GM21619 (cell line): Measurements from ENCODE around the gene NFKBIZ.
A peak's percentile ranks its signal among the peaks of the same experiment; 100 is the strongest.

ENCODE experiments used
- ATAC-seq: cut with Tn5 transposase; IDR thresholded peaks from one replicate; pipeline ENCODE4 v1.9.1; 2021; ENCODE audit not compliant: unreplicated experiment

NFKBIZ gene

DNA sequence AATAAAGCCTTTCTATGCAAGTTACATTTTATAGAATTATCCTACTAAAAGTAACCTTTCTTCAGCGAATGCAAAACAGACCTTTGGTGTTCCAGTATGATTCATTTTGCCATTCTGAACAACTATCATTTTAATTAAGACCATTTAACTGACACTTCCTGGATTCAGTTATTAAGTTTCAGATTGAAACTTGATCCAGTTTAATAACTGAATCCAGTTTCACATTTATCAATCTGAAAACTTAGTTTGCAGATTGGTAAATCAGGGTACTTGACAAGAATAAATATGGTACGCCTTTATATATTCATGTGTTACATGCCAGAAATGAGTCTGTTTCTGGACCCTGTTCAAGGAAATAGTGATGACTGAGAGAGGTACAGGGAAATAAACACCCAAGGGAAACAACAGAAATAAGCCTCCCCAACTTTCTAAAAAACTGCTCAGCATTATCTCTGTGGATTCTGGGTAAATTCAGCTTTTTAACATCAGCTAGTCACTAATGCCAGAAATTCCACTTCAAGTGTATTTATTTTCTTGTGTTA lies 23.3 kb upstream of the NFKBIZ start:
- ATAC-seq = no peak

DNA sequence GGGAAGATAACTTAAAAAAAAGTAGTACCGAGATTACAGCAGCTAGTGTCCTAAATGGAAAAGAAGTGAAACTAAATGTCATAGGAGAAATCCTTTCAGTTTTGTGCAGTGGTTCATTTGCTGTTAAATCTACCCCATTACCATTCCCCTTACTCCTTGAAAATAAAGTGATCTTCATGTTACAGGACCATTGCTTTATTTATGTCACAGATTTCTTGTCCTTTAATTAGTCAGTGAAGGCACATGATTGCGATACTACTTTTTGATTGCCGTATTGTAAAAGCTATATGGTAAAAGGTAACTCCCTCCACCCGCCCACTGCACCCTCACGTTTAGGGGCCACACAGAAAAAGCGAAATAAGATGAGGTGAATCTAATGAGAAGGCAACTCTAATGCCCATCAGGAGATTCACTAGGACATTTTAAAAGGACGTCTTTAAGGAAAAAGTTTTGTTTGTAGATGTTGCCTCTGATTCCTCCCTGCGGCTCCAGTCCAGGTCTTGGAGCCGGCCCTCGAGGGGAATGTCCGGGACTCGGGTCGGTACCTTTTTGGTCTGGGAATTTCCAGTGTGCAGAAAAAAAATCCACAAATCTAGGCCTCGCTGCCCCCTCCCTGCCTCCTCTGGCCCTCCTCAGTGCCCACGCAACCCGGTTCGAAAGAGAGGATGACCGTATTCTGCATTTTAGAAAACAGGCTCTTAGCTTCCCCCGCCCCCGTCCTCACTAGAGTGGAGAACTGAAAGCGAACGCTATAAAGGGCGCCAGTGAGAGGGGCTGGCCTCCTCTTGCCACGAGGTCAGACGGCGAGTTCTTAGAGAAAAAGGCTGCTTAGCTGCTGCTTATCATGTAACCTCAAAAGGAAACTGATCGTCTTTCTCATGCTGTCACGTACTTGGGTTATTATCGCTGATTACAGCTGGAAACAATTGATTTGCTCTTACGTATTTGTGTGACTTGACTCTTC lies 21.8 kb upstream of the NFKBIZ start:
- peak; percentile 84 for ATAC-seq

DNA sequence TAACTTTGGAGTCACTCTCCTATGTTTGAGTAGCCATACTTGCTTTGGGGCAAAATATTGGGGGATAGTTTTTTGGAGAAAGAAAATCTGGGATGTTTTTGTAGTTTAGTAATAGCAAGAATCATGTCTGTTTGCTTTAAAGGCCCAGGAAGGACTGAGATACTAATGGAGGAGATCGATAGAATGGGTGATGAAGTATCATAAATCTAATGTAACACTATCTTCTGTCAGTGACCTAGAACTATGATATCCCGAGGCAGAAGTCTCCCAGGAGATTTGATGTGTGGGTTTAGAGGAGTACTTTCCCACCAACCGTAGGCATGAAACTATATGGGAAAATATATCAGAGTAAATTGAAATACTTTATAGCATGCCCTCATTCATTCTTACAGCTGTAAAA lies 21.0 kb upstream of the NFKBIZ start:
- ATAC-seq = no peak

DNA sequence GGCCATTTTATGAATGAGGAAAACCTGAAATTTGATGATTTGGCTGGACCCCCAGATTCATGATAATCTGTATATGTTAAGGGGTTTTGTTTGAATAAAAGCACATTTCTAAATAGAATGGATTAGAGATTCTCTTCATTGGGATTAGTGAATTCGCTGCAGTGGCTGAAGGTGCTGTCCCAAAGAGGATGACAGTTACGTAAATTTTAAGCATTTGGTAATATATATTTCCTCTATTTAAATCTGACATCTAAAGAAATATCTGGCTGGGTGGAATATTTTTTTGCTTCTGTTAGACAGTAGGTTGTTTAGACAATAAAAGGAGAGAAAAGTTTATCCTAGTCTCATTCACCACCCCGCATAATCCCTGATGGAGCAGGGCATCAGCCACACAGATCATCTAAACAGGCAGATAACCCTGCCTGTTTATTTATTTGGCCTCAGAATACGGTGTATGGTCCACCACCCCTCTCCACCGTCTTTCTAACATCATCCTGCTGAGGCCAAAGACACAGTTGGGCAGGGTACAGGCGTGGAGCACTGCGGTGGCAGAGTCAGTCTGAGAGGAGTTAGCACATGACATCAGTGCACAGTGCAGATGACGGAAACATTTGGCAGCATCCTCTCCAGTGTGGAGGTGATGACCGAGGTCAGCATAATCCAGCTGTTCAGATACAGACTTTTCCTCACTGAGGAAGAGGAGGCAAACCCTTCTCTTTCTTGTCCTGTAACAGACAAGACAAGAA lies 20.4 kb upstream of the NFKBIZ start:
- peak; percentile 47 for ATAC-seq

DNA sequence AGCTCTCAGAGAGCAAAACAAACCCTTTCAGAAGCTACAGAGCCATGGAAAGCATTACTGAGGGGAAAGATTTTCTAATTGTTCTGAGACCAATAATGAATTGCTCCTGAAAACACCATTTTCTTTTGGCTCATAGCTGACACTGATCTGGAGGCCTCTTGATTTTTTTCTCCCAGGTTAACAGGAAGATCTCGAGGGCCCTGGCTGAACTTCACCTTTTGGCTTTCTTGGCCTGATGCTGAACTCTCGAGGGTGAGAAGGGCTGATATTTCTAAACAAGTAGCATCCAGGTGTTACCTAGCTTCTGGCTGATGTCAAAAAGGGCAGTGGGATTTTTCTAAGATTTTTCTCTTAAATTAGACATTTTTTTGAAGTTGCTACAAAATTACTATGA lies 19.9 kb upstream of the NFKBIZ start:
- ATAC-seq = no peak

DNA sequence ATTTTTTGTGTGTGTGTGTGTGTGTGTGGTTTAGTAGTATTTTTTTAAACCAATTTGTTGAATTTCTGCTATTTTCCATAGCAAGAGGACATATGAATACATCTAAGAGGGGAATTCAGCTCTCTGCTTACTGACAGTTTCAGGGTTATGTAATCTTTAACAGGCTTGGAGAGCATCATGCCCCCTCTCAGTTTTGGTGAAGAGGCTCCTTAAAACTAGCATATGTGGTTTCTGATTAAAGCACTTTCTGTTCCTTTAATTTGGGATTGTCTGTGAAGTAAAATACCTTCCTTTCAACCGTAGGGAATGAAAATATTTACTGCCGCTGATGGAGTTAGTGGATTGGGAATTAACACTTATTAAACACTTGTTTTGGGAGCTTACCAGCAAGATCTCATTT lies 19.4 kb upstream of the NFKBIZ start:
- ATAC-seq = peak; percentile 26

DNA sequence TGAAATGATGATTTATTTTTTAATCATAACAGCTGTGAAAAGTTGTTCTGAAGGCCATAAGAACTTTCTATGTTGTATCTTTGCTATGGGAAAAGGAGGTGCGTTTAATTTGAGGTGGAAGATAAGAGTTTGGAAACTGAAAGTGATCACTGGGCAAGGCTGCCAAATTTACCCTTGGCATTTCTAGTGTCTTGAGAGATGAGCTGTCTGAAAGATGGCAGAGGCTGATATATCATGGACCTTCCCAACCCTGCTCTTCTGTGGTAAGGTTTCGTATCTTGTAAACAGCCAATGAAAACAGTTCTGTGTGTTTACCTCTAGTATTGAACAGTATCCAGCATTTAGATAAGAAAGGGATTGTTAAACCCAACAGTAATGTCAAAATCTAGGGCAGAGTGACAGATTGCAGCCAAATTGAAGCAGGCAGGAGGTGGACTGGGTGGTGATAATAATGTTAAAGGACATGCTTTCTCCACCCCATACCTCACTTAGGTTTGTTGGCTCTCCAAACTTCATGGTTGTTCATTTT lies 15.8 kb upstream of the NFKBIZ start:
- no peak for ATAC-seq

DNA sequence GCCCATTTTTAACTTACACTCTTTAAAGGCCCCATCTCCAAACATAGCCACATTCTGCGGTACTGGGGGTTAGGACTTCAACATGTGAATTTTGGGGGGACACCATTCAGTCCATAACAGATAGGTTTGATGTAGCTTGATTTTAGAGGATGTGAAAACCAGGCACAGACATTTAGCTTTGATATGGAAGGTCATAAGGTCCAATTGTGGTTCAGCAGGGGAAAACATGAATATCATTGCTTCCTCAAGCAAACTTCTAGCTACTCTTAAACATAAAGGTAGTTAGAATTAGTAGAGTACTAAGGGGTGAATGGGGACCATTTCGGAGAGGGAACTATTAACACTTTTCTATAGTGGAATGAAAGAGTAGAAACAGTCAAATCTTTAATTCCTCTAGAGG lies 13.6 kb upstream of the NFKBIZ start:
- ATAC-seq = no peak

DNA sequence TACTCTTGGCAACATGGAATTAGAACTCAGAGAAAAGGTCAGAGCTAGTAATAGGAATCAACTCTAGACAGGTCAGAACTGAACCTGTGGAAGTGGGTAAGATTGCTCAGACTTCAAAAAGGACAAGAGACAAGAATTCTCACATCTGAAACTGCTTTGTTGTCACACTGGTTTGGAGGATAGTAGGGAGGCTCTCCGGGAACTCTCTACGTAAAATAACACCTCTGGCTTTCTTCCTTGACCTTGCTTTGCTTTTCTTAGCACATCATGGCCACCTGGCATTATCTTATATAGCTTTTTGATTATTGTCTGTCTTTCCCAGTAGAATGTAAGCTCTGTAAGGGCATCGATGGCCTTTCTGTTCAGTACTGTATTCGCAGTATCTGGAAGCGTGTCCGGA lies 13.2 kb upstream of the NFKBIZ start:
- no peak for ATAC-seq

DNA sequence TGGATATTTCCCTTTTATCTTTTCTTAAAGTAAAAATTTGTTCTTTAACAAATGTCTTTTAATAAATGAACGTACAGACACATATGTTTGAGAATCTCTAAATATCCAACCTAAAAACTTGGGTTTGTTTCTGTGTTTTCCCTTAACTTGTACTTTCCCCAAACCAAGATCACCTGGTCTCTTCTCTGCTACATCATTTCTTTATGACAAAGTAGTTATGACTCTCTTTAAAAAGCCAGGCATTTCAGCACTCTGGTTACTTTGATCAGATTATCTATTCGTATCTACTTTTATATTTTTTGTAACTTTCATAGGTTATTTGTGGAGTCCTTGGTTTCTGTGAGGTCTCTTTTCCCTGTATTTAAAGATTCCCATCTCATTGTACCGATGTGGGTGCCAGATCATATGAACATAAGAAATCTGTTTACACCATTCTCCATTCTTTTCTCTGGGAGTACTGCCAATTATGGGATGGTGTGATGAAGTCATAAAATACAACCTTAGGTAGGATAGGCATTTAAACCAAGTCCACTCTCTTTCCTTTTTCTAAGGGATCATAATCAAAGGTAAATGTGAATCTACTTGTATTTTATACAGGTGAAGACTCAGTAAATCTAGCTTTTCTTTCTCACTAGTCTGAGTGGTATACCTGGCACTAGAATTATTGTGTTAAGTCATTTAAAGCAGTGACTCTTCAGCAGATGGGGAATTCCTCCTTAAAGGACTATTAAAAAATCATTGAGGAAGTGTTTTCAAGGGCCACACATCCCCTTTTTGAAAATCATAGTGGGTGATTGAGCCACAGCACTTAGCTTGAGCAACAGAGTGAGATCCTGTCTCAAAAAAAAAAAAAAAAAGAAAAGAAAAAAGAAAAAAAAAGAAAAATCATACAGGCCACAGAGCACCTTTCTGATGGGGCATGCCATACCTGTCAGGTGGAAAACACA lies 12.4 kb upstream of the NFKBIZ start:
- no peak for ATAC-seq

DNA sequence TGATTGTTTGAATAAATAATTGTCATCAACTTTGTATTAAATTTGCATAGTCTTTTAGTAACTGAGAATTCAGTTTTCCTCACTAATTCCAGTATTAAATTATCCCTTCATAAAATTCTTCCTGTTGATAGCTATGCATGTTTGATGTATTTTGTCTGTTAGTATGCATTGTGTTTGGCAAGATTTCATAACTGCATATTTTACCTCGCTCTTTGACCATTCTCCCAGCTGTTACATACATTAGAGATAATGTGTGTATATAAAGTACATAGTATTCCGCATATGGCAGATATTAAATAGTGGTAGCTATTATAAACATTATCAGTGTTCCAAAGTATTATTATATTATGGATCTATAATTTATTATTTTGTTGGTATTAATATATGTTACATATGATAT lies 10.6 kb upstream of the NFKBIZ start:
- ATAC-seq = no peak

DNA sequence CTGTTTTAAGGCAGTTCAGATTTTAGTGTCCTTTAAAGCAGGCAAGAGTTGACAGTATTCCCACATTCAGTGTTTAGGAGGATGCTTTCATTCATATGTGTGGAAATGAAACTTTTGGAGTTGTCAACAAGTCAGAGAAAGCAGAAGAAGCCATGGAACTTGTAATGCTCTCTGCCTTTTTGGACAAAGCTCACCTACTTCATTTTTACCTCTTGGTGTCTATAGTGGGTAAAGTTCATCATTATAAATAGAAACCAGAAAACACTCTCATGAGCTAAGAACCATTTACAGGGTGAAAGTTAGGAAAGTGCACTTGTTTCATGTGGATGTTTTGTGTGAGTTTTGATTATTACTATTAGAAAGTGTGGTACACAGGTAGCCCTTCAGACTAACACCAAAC lies 9.2 kb upstream of the NFKBIZ start:
- ATAC-seq = no peak

DNA sequence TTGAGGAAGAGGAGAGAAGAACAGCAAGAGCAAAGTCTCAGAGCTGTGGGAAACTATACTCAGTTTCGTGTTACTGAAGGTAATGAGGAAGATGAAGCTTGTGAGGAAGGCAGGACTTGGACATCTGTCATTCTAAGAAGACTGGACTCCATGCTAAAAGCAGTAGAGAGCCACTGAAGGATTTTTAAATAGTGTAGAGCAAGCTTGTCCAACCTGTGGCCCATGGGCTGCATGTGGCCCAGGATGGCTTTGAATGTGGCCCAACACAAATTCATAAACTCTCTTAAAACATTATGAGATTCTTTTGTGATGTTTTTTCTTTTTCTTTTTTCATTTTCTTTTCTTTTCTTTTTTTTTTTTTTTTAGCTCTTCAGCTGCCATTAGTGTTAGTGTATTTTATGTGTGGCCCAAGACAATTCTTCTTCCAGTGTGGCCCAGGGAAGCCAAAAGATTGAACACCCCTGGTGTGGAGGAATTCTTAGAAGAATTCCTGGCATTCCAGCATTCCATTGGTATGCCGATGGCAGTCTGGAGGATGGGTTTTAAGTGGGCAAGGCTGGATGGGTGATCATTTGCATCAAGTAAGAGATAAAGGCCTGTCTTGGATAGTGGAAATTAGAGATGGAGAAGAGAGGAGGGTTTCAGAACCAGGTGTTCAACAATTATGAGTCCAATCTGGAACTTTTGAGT lies 6.9 kb upstream of the NFKBIZ start:
- ATAC-seq = no peak

DNA sequence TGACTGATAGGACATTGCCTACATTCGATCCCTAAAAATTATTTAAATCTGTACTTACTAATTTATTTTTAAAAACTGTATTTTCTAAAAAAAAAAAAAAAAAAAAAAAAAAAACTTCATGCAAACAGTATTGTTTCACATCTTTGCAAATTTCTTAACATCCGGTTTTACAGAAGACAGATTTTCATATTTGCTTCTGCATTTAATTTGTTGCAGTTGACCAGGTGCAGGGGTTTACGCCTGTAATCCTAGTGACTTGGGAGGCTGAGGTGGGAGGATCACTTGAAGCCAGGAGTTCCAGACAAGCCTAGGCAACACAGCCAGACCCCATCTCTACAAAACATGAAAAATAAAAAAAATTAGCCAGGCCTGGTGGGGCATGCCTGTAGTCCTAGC lies 6.4 kb upstream of the NFKBIZ start:
- no peak for ATAC-seq

DNA sequence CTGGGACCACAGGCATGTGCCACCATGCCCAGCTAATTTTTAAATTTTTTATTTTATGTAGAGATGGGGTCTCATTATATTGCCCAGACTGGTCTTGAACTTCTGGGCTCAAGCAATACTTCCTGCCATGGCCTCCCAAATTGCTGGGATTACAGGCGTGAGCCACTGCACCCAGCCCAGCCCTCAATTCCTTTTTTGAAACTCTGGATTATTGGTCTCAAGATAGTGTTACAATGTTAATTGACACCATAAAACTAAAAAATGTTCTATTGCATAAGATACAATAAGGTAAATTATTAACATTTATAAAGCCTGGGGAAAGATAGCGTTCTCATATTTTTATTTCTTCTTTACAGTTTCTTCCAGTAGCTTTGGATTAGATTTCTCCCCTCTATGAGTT lies 3.9 kb upstream of the NFKBIZ start:
- no peak for ATAC-seq

DNA sequence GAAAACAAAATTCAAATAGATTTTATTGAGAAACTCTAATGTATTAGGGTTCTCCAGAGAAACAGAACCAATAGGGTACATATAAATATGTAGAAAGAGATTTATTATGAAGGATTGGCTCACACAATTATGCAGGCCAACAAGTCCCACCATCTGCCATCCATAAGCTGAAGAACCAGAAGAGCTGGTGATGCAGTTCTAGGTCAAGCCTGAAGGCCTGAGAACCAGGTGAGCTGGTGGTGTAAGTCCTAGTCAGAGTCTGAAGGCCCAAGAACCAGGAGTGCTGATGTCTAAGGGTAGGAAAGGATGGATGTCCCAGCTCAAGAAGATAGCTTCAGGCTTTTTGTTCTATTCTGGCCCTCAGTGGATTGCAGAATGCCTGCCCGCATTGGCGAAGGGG lies 2.6 kb upstream of the NFKBIZ start:
- ATAC-seq = no peak

DNA sequence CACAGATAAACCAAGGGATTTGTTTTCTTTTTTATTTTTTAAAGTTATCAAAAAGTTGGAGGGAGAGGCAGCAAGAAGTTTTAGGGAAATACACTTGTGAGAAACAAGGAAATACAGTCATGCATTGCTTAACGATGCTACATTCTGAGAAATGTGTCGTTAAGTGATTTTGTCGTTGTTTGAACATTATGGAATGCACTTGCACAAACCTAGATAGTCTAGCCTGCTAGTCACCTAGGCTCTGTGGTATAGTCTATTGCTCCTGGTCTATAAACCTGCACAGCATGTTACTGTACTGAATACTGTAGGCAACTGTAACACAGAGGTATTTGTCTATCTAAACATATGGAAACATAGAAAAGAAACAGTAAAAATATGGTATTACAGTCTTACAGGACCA lies 2.0 kb upstream of the NFKBIZ start:
- ATAC-seq = no peak

DNA sequence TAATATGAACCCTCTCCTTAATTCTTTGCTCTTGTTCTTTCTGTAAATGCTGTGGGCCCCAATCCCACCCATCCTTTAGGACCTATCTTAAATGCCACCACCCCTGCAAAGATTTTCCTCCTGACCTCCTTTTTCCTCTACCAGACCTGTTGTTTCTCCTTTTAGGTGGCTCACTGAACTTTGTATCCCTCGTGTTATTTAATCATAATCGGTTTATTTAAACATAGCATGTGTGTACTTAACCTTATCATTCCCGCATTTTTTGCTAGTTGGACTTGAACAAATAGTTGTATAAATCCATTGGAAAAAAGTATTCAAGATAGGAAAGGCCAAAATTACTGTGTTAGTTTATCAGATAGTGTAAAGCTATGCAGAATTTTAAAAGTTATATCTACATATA lies 988 bp upstream of the NFKBIZ start:
- no peak for ATAC-seq

DNA sequence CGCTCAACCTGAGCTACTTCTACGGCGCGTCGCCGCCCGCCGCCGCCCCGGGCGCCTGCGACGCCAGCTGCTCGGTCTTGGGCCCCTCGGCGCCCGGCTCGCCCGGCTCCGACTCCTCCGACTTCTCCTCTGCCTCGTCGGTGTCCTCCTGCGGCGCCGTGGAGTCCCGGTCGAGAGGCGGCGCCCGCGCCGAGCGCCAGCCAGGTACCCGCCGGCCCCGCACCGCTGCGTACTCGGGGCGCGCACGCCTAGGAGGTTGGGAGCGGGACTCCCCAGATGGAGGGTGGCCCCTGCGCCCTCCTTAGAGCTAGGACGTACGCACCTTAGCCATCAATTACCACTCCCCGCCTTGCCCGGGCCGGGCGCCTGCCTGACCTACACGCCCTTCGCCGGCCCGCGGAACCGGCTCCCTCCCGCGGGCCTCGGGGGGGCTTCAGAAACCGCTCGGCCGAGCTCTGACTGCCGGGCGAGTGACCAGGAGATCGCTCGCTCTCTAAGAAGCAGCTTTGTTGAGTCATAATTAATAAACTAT lies 466 bp downstream of the NFKBIZ start:
- peak; percentile 25 for ATAC-seq
